Large intestine (tissue), 3 donors: ENCODE measurements around the gene ABCC9. TPM values are rescaled to one million over a fixed set of nuclear protein-coding genes. Genes with fewer than 3 reads are reported as not detected.

Experiments used
- DNase-seq, 2 donors: peaks; one replicate each; pipeline versions ENCODE4 v3.0.0 to v3.0.0-alpha.2; 2013
- H3K27ac ChIP-seq: one replicate; pipeline ENCODE4 v1.5.1; 2013; ENCODE audit warnings: low read length
- H3K27me3 ChIP-seq: 2 replicates; pipeline ENCODE4 v1.6.1; 2013; ENCODE audit warnings: low read length; ENCODE audit not compliant: control insufficient read depth, insufficient read depth
- H3K36me3 ChIP-seq: 2 replicates; pipeline ENCODE4 v1.6.1; 2013; ENCODE audit warnings: low read length; ENCODE audit not compliant: control insufficient read depth, insufficient read depth
- H3K4me1 ChIP-seq: one replicate; pipeline ENCODE4 v1.6.1; 2013; ENCODE audit warnings: low read length; ENCODE audit not compliant: control insufficient read depth, insufficient read depth
- H3K4me3 ChIP-seq: one replicate; pipeline ENCODE4 v1.5.1; 2013; ENCODE audit warnings: low read length
- H3K9me3 ChIP-seq: one replicate; pipeline ENCODE4 v1.6.1; 2013; ENCODE audit warnings: mild to moderate bottlenecking, low read depth, low read length, moderate library complexity; ENCODE audit not compliant: control insufficient read depth
- WGBS: methylation state at CpG from one replicate; pipeline ENCODE4 v1.1.5; 2013; ENCODE audit warnings: low lambda C conversion rate; ENCODE audit not compliant: insufficient coverage; 5-methylcytosine and 5-hydroxymethylcytosine counted together
- polyA plus RNA-seq: library from polyadenylated mRNA; unstranded; fragments of 120-200 nt; gene quantifications from one replicate; pipeline ENCODE4 v1.2.1, GENCODE V29; 2013

Gene ABCC9
- polyA plus RNA-seq, 1 donor = 7.4 TPM

DNA sequence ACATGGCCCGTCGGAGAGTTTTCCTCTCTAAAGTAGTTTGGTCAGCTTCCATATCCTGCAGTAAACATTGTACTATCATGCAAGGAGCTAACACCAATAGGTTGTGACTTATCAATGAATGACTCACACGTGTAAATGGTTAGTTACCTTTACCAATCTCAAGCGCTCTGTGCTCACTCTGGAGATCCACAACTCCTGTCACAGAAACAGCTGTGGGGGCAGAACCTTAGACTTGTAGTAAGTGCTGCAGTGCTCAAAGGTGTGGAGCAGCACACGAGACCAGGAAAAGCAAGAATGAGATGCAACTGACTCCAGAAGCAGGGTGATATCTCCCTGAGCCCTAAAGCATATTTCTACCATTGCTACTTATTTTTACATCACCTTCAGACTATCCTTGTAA is 93.0 kb downstream of the ABCC9 start:
- Histone ChIP-seq H3K4me1 (no peaks in the 10 kb centered on the region), H3K9me3 (no peaks in the 10 kb centered on the region), H3K36me3 (no peaks in the 10 kb centered on the region), H3K27me3 (no peaks in the 10 kb centered on the region), H3K27ac (no peak overlapping the region), H3K4me3 (no peak overlapping the region)
- no peak for DNase-seq
- no CpG with 5 or more reads among the region's 5 CpGs for WGBS

DNA sequence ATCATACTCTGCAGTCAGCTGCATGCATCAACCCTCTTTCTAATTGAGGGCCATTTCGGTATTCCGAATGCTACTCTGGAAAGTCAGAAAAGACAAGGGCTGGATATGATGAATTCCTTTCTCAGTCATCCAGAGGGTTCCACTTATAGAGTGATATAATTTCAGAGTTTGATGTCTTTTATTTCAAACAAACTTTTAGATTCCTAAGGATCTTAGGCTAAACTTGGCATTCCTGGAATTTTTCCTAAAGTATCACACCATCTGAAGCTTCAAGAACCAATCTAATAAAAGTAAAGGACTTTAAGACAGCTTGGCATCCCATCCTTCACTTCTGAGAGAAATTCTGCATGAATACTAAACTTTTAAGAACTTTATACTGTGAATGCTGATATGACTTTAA is 97.4 kb downstream of the ABCC9 start:
- no peak overlapping the region for H3K4me3 ChIP-seq
- no CpG with 5 or more reads among the region's 2 CpGs for WGBS
- no peaks in the 10 kb centered on the region for H3K27me3 ChIP-seq
- no peaks in the 10 kb centered on the region for H3K4me1 ChIP-seq
- no peak overlapping the region for H3K27ac ChIP-seq
- no peaks in the 10 kb centered on the region for H3K9me3 ChIP-seq
- DNase-seq = no peak
- H3K36me3 ChIP-seq = no peaks in the 10 kb centered on the region

DNA sequence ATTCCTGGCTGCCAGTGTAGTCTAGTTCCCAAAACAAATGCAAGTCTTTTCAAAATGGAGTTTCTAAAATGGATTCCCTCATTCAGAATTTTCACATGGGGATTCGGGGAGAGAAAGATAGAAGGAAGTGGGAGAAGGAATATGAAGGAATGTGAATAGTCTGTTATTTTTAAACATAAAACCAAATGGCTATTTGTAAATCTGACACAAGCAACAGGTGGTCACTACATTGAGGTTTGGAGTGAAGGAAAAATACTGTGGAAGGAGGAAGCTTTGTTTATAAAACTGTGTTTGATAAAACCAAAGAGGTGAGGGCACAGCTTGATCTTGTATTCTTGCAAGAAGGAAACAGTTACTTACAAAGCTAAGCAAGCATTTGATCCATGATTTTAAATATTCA is 101.5 kb downstream of the ABCC9 start:
- Histone ChIP-seq H3K4me1 (no peaks in the 10 kb centered on the region), H3K9me3 (no peaks in the 10 kb centered on the region), H3K27ac (no peak overlapping the region), H3K27me3 (no peaks in the 10 kb centered on the region), H3K4me3 (no peak overlapping the region), H3K36me3 (no peaks in the 10 kb centered on the region)
- 80% methylated on average over 1 of the region's 1 CpG for WGBS
- DNase-seq = no peak

DNA sequence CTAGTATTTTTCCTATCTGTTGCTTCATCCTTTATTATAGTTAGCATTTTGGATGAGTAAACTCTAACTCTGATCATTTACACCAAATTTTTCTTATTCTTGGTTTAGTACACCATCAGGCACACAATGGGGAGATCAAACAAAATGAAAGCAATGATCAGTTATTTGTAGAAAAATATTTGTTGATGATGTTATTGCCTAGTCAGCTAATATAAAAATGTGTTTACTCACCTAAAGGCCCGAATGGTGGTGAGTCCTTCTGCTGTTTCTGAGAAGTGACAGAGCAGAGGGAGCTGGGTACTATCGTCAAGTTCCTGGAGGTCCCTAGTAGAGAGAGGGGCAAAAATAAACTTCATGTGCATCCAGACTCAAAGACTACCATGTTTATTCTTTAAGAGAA is 103.4 kb downstream of the ABCC9 start:
- WGBS = no CpG with 5 or more reads among the region's 2 CpGs
- Histone ChIP-seq H3K4me1 (no peaks in the 10 kb centered on the region), H3K27ac (no peak overlapping the region), H3K27me3 (no peaks in the 10 kb centered on the region), H3K4me3 (no peak overlapping the region), H3K9me3 (no peaks in the 10 kb centered on the region), H3K36me3 (no peaks in the 10 kb centered on the region)
- DNase-seq = no peak

DNA sequence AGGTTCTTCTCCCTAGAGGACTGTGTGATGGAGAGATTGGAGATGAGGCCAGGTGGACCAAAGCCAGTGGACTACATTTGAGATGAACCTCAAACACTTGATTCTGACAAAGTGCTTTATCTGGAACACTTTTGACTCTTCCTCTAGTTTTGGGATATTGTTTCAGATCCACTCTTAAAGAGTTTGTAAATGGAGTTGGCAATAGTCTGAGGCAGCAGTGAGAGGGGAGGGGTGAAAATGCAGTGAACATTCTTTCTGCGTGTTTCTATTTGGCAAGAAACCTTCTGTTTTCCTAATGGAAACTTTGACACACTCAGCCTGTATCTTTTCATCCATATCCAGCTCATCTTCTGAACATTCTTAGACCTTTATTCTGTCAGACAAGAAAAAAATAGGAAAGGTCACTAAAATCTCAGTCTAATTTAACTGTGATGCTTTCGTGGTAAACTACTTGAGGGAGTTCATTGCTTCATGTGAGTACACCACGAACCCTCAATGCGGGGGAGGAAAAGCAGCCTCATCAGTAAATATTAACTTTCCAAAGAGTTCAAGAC is 109.4 kb downstream of the ABCC9 start:
- WGBS = 60% methylated on average over 1 of the region's 4 CpGs
- Histone ChIP-seq H3K27me3 (no peaks in the 10 kb centered on the region), H3K36me3 (no peaks in the 10 kb centered on the region), H3K4me1 (no peaks in the 10 kb centered on the region), H3K27ac (peak overlapping the region; percentile 9), H3K9me3 (no peaks in the 10 kb centered on the region), H3K4me3 (no peak overlapping the region)
- peak in 1 of 2 donors; percentile 42 for DNase-seq

DNA sequence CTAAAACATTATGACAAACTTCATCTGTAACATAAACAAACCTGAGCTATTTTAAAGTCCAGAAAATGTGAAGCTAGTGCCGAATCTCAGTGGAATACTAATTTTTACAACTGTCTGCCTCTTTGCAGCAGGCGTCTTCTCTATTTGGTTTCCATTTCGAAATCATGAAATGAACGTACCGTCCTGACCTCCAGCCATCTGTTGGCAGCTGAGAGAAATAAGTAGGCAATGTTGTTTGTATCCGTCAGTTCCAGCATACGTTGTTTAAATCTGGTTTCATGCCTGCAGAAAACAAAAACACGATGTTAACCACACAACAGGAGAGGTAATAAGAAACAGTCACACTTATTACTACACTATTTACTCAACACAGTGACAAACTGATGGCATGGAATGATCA is 112.4 kb downstream of the ABCC9 start:
- Histone ChIP-seq H3K27ac (no peak overlapping the region), H3K9me3 (no peaks in the 10 kb centered on the region), H3K4me1 (no peaks in the 10 kb centered on the region), H3K27me3 (no peaks in the 10 kb centered on the region), H3K36me3 (no peaks in the 10 kb centered on the region), H3K4me3 (no peak overlapping the region)
- DNase-seq = no peak
- no CpG with 5 or more reads among the region's 8 CpGs for WGBS

DNA sequence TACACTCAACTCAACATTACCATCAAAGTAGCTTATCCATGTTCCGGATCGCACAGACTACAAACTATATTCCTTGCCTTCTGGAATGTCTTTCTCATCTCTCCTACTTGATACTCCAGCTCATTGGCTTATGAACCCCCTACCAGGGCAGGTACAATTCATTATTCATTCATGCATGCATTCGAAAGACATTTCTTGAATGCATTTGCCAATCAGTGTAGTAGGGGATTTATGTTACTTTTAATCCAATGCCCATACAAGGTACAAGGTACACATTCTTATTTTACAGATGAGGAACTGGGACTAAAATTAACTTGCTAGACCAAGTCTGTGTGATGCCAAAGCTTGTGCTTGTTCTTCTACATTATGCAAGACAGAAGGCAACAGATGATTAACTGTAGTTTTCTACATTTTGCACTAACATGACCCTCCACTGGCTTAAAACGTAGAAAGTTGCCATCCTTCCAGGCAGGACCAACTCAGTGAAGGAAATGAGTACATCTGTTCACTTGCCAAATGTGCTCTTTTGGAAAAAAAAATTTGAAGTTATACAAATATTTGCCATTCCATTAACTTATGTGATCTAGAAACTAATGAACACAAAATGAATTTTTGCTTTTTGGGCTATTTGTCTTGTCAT is 113.0 kb downstream of the ABCC9 start:
- H3K36me3 ChIP-seq = no peaks in the 10 kb centered on the region
- WGBS = 90% methylated on average over 3 of the region's 4 CpGs
- DNase-seq = no peak

DNA sequence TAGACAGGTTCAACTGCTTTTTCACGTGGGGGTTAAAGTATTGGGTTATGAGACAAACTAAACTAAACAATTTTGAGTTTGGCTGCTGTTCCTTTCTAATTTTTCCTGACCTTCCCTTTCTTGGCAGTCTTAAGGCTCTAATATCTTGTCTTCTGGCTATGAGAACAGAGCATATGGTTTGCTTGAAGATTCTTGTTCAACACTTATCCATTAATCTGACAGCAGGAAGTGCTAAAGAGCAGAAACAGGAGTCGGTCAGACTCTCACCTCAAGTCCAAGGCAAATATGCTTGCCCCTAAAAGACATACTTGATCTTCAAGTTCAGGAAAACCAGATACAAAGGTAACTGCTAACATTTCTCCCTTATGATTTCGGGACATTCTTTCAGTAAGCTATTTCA is 114.1 kb downstream of the ABCC9 start:
- Histone ChIP-seq H3K9me3 (no peaks in the 10 kb centered on the region), H3K4me3 (no peak overlapping the region), H3K4me1 (peaks cover 9% of the 10 kb centered on the region), H3K27me3 (no peaks in the 10 kb centered on the region), H3K36me3 (no peaks in the 10 kb centered on the region), H3K27ac (no peak overlapping the region)
- DNase-seq = peak in 1 of 2 donors; percentile 41
- 80% methylated on average over 1 of the region's 3 CpGs for WGBS

More for the DNA sequence above, 113.0 kb downstream of the ABCC9 start:
- H3K27me3 ChIP-seq = no peaks in the 10 kb centered on the region
- no peak overlapping the region for H3K4me3 ChIP-seq
- peaks cover 4% of the 10 kb centered on the region for H3K4me1 ChIP-seq
- no peak overlapping the region for H3K27ac ChIP-seq
- no peaks in the 10 kb centered on the region for H3K9me3 ChIP-seq

DNA sequence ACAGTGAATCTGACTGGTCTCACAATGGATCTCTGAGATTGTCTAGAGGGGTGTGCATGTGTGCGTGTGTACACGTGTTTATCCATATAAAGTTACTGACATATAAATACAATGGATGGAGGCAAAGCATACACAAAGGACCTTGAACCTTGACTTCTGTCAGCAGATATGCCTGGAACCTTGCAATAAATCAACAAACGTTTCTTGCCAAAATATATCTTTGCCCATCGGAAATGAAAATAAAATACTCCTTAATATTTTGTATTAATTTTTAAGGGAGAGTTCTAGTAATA is 114.7 kb downstream of the ABCC9 start:
- Histone ChIP-seq H3K4me1 (peaks cover 9% of the 10 kb centered on the region), H3K36me3 (no peaks in the 10 kb centered on the region), H3K9me3 (no peaks in the 10 kb centered on the region), H3K4me3 (no peak overlapping the region), H3K27me3 (no peaks in the 10 kb centered on the region), H3K27ac (no peak overlapping the region)
- WGBS = 60% methylated on average over 1 of the region's 4 CpGs
- no peak for DNase-seq

DNA sequence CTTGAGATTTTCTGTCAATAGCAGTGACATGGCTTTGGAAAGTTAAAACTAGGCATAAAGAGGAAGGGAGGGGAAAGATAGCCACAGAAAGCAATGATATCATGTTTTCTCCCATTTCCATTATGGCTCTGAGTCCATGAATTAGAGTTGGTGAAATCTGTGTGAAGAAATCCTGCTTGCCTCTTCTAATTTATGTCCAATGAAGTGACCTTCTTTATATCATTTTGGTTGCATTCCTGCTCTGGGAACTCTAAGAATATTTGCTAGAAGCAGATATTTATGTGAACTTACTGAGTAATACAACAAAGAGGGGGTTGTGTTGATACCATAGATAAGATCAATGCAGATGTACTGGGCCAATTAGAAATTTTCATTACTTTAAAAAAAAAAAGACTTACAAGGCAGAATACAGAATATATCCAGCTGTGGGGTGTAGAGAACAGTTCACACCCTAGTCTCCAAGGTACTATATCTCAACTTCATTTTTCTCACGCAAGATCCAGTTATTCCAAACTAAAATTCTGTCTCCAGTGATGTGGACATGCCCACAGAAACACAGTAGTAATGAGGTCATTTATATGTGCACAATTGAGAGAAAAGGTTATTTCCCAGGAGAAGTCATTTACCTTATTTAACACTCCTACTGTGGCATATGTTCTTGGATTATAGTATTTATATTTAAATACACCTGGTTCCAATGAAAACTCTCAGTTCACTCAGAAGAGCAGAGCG is 115.2 kb downstream of the ABCC9 start:
- Histone ChIP-seq H3K27ac (no peak overlapping the region), H3K27me3 (no peaks in the 10 kb centered on the region), H3K4me1 (peaks cover 9% of the 10 kb centered on the region), H3K4me3 (no peak overlapping the region), H3K36me3 (no peaks in the 10 kb centered on the region), H3K9me3 (no peaks in the 10 kb centered on the region)
- WGBS = 100% methylated on average over 2 of the region's 2 CpGs
- DNase-seq = no peak

DNA sequence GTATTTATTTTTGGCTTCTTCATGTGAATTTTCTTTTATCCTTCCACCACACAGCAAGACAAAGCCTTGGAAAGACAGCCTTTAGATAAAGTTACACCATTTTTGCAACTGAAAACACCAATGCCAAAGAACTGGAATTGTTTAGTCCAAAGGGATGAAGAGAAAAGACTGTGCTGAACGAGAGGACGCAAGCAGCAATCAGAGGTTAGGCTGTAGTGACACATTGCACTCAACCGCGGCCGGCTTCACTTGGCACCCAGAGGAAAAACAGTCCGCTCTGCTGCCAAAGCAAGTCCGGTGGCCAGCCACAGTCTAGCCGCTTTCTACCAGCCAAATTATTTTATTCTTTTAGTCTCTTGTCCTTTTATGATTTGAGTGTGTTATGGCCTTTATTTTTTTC is 117.6 kb downstream of the ABCC9 start:
- WGBS = 82% methylated on average over 2 of the region's 8 CpGs

More for the DNA sequence above, 117.6 kb downstream of the ABCC9 start:
- H3K27me3 ChIP-seq = no peaks in the 10 kb centered on the region
- H3K36me3 ChIP-seq = no peaks in the 10 kb centered on the region
- no peak for DNase-seq
- H3K4me1 ChIP-seq = peaks cover 11% of the 10 kb centered on the region
- H3K27ac ChIP-seq = no peak overlapping the region
- H3K4me3 ChIP-seq = no peak overlapping the region
- H3K9me3 ChIP-seq = no peaks in the 10 kb centered on the region
